Heart left ventricle (tissue), 13 donors: Measurements from ENCODE around the gene ADARB1.

Experiments
- CTCF ChIP-seq, 12 donors: fragments of 200-600 bp; sonication (generic) in 4 of 12; IDR thresholded peaks; one replicate each; pipeline versions ENCODE4 v1.5.0 to v1.8.0; 2018 to 2022; ENCODE audit warnings: antibody characterized with exemption in 12 of 12, mild to moderate bottlenecking in 5 of 12
- POLR2A ChIP-seq, 2 donors: fragments of 450-650 bp; IDR thresholded peaks; one replicate each; pipeline ENCODE4 v1.6.1; 2017; ENCODE audit warnings: antibody characterized with exemption in 2 of 2, mild to moderate bottlenecking in 2 of 2, moderate library complexity in 2 of 2
- donor health status: ischemic (EF 13 %, LVEDD 7.1; RV severe dilation, severe dysfunction).
- donor health status: DM: no; HTN: yes; CAD: no.
- donor health status: DM: no; HTN: no; CAD: no.
- donor health status: ischemic (EF 25% LVEDD 6.9; RV normal size, moderate dysfunction).
- donor health status: ischemic (EF 25% LVEDD 5.7; RV mildly dilated, moderate dysfunction).
- donor health status: ischemic (EF 35%, LVEDD 5.7; RV mildly dilated, moderate dysfunction).
- donor health status: nonischemic (EF 11% LVEDD 7.7; RV severe dilation, severe dysfunction).
- donor health status: DM: yes; HTN: yes; CAD: no.
- donor health status: PGD.
- donor health status: ischemic (EF 29% LVEDD 5.4; RV normal size, mild dysfunction).
- donor health status: nonischemic (EF 23%, LVEDD 6.1; RV moderate dilation, normal function).

GRCh38 chr21:45244799-45245340, 170.5 kb downstream of the ADARB1 start:
- TF ChIP-seq POLR2A (IDR thresholded peaks at IDR 0.05) (no peak), CTCF (IDR thresholded peaks at IDR 0.05) (no peak)
